Thyroid gland (tissue), 4 donors: ENCODE results near the gene HACD2. TPM values are rescaled to one million over a fixed set of nuclear protein-coding genes. Genes with fewer than 3 reads are reported as not detected.

Experiments used
- DNase-seq, 2 donors: peaks; one replicate each; pipeline ENCODE4 v3.0.0-alpha.2; 2019
- H3K27ac ChIP-seq, 3 donors: fragments of 200-600 bp; sonication (generic); 1 replicate in 2 of 3; 2 replicates in 1 of 3; pipeline ENCODE4 v1.5.1; 2016 to 2019; ENCODE audit warnings: mild to moderate bottlenecking in 1 of 3, moderate library complexity in 1 of 3
- H3K27me3 ChIP-seq: fragments of 200-600 bp; sonication (generic); one replicate; pipeline ENCODE4 v1.5.1; 2019
- H3K36me3 ChIP-seq, 2 donors: fragments of 200-600 bp; sonication (generic); one replicate each; pipeline ENCODE4 v1.5.1; 2016 to 2019
- H3K4me1 ChIP-seq, 2 donors: fragments of 200-600 bp; sonication (generic); one replicate each; pipeline ENCODE4 v1.5.1; 2017 to 2019
- H3K4me3 ChIP-seq, 3 donors: fragments of 200-600 bp; sonication (generic); replicated peaks in 1 of 3; 1 replicate in 2 of 3; 2 replicates in 1 of 3; pipeline ENCODE4 v1.5.1; 2016; ENCODE audit warnings: mild to moderate bottlenecking in 1 of 3
- H3K9me3 ChIP-seq: fragments of 200-600 bp; sonication (generic); one replicate; pipeline ENCODE4 v1.5.1; 2017
- CTCF ChIP-seq, 6 experiments: fragments of 200-600 bp in 3 of 6; fragments of 450-650 bp in 3 of 6; sonication (generic) in 3 of 6; IDR thresholded peaks; one replicate each; pipeline ENCODE4 v1.5.1; 2016 to 2019; ENCODE audit warnings: antibody characterized with exemption in 6 of 6, mild to moderate bottlenecking in 2 of 6, inconsistent platforms in 1 of 6, moderate library complexity in 1 of 6
- POLR2A ChIP-seq, 2 donors: fragments of 450-650 bp; IDR thresholded peaks; one replicate each; pipeline ENCODE4 v1.6.1; 2017; ENCODE audit warnings: antibody characterized with exemption in 2 of 2, mild to moderate bottlenecking in 2 of 2, moderate library complexity in 1 of 2
- WGBS, 2 donors: methylation state at CpG; one replicate each; pipeline ENCODE4 v1.1.5; 2017; 5-methylcytosine and 5-hydroxymethylcytosine counted together
- intact Hi-C: fragments of 100-400 bp; cut with DNase I; formaldehyde crosslinking; loops from one replicate; pipeline ENCODE4 v1.15.1; 2023
- total RNA-seq, 4 donors: library from RNA; depleted of rRNA; stranded (reverse); fragments of >200 nt; gene quantifications; one replicate each; pipeline ENCODE4 v1.2.3, GENCODE V29; 2016

Gene HACD2
- total RNA-seq, 4 donors from 2014 or later = 27.8 to 38.3 (median 32.2) TPM

- no peak for TF ChIP-seq CTCF (IDR thresholded peaks at IDR 0.05)
- no peak for TF ChIP-seq POLR2A (IDR thresholded peaks at IDR 0.05)
- no peak for DNase-seq
- H3K27me3 ChIP-seq = no peaks in the 10 kb centered on the region
- 83 to 87% methylated on average over 8 of the region's 8 CpGs for WGBS, 2 donors
- no peaks in the 10 kb centered on the region for H3K9me3 ChIP-seq
- H3K36me3 ChIP-seq = no peaks in the 10 kb centered on the region
- H3K27ac ChIP-seq = no peak overlapping the region
- H3K4me3 ChIP-seq = no peak overlapping the region
- H3K4me1 ChIP-seq = no peaks in the 10 kb centered on the region
- intact Hi-C loops = no loop called here
Observed at GRCh38 chr3:123547881-123548519, 36.9 kb downstream of the HACD2 start.

- Histone ChIP-seq H3K36me3 (no peaks in the 10 kb centered on the region), H3K4me1 (no peaks in the 10 kb centered on the region), H3K27ac (no peak overlapping the region), H3K27me3 (no peaks in the 10 kb centered on the region), H3K9me3 (no peaks in the 10 kb centered on the region), H3K4me3 (no peak overlapping the region)
- intact Hi-C loops = no loop called here
- no peak for TF ChIP-seq CTCF (IDR thresholded peaks at IDR 0.05)
- 92 to 94% methylated on average over 4 of the region's 4 CpGs for WGBS, 2 donors
- no peak for DNase-seq
Observed at GRCh38 chr3:123546133-123546755, 38.6 kb downstream of the HACD2 start.

GRCh38 chr3:123543950-123544349 lies 40.9 kb downstream of the HACD2 start:
- Histone ChIP-seq H3K36me3 (no peaks in the 10 kb centered on the region), H3K4me1 (no peaks in the 10 kb centered on the region), H3K27me3 (no peaks in the 10 kb centered on the region), H3K27ac (no peak overlapping the region), H3K4me3 (no peak overlapping the region), H3K9me3 (no peaks in the 10 kb centered on the region)
- no peak for DNase-seq
- 84 to 90% methylated on average over 6 of the region's 6 CpGs for WGBS, 2 donors
- TF ChIP-seq CTCF (IDR thresholded peaks at IDR 0.05) = no peak
- no peak for TF ChIP-seq POLR2A (IDR thresholded peaks at IDR 0.05)
- intact Hi-C loops = no loop called here

GRCh38 chr3:123540285-123540684 lies 44.6 kb downstream of the HACD2 start:
- H3K4me3 ChIP-seq = no peak overlapping the region
- H3K9me3 ChIP-seq = no peaks in the 10 kb centered on the region
- TF ChIP-seq POLR2A (IDR thresholded peaks at IDR 0.05) = no peak
- no peak for TF ChIP-seq CTCF (IDR thresholded peaks at IDR 0.05)
- intact Hi-C loops = no loop called here
- no peaks in the 10 kb centered on the region for H3K27me3 ChIP-seq
- no peak for DNase-seq
- H3K36me3 ChIP-seq = no peaks in the 10 kb centered on the region
- no peaks in the 10 kb centered on the region for H3K4me1 ChIP-seq
- H3K27ac ChIP-seq = no peak overlapping the region
- WGBS, 2 donors = 39% methylated on average over 2 of the region's 2 CpGs

- Histone ChIP-seq H3K27me3 (no peaks in the 10 kb centered on the region), H3K9me3 (no peaks in the 10 kb centered on the region), H3K27ac (no peak overlapping the region), H3K4me1 (peaks cover 0 to 4% of the 10 kb centered on the region in 2 donors), H3K36me3 (no peaks in the 10 kb centered on the region), H3K4me3 (no peak overlapping the region)
- intact Hi-C loops = no loop called here
- 88 to 94% methylated on average over 5 of the region's 5 CpGs for WGBS, 2 donors
- TF ChIP-seq POLR2A (IDR thresholded peaks at IDR 0.05) (no peak), CTCF (IDR thresholded peaks at IDR 0.05) (no peak)
- no peak for DNase-seq
Observed at GRCh38 chr3:123536153-123536895, 48.5 kb downstream of the HACD2 start.
